Endothelial cell of umbilical vein (primary cell): ENCODE results near the gene GSDME.

Experiments used
- EZH2 ChIP-seq: IDR thresholded peaks from 2 replicates; pipeline ENCODE4 v1.6.1; 2012; ENCODE audit warnings: borderline replicate concordance, low read depth, mild to moderate bottlenecking, moderate library complexity, low read length, inconsistent platforms; ENCODE audit not compliant: severe bottlenecking
- JUN ChIP-seq: IDR thresholded peaks from 2 replicates; pipeline ENCODE4 v1.6.1; 2011; ENCODE audit warnings: borderline replicate concordance, low read depth; ENCODE audit not compliant: insufficient read length, insufficient read depth

DNA sequence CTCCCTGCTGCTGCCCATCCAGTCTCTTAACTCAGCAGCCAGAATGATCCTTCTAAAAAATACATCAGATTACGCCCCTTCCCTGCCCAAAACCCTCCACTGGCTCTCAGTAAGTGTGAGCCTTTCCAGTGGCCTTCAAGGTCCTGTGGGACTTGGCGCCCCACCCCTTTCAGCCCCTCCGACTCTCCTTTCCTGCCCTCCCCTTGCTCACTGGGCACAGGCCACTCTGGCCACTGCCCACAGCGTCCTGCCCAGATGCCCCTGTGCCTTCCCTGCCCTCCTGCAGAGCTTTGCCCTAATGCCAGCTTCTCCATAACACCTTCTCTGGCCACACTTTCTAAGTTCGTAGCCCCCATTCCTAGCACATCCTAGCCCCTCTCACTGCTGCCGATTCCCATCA lies 13.8 kb downstream of the GSDME start:
- no peak for TF ChIP-seq EZH2
- no peak for TF ChIP-seq JUN
